ENCODE results near the gene PAGE3.

The PAGE3 gene

GRCh38 chrX:55264816-55265215 is at the start of gene PAGE3:
TSS of gene PAGE3 (minus strand) at chrX:55264916. CDS start at chrX:55263903, 1,013 bp downstream.
- Mint-ChIP-seq H3K4me1 (no peaks in the 10 kb centered on the region), H3K9me3 (no peaks in the 10 kb centered on the region), H3K27me3 (no peaks in the 10 kb centered on the region), H3K4me3 (no peak within 1 kb of the TSS), H3K27ac (no peak within 1 kb of the TSS)
- no peak for DNase-seq
- ATAC-seq = no peak

GRCh38 chrX:55312655-55313054 is 47.9 kb upstream of the PAGE3 start:
- H3K27ac Mint-ChIP-seq = no peak overlapping the region
- no peaks in the 10 kb centered on the region for H3K4me1 Mint-ChIP-seq
- DNase-seq (no peak), ATAC-seq (no peak)
- no peak overlapping the region for H3K4me3 Mint-ChIP-seq
- peaks cover 0 to 7% of the 10 kb centered on the region in 2 donors for H3K9me3 Mint-ChIP-seq
- H3K27me3 Mint-ChIP-seq = no peaks in the 10 kb centered on the region

GRCh38 chrX:55290963-55291362 is 26.2 kb upstream of the PAGE3 start:
- ATAC-seq (no peak), DNase-seq (no peak)
- no peak overlapping the region for H3K4me3 Mint-ChIP-seq
- H3K4me1 Mint-ChIP-seq = no peaks in the 10 kb centered on the region
- no peaks in the 10 kb centered on the region for H3K9me3 Mint-ChIP-seq
- H3K27ac Mint-ChIP-seq = no peak overlapping the region
- H3K27me3 Mint-ChIP-seq = no peaks in the 10 kb centered on the region

GRCh38 chrX:55279832-55280231 is 15.1 kb upstream of the PAGE3 start:
- Mint-ChIP-seq H3K27me3 (no peaks in the 10 kb centered on the region), H3K9me3 (no peaks in the 10 kb centered on the region), H3K4me1 (no peaks in the 10 kb centered on the region), H3K4me3 (no peak overlapping the region), H3K27ac (no peak overlapping the region)
- ATAC-seq (no peak), DNase-seq (no peak)

GRCh38 chrX:55260806-55261205 is 3.9 kb downstream of the PAGE3 start:
- no peak for ATAC-seq
- Mint-ChIP-seq H3K4me3 (no peak overlapping the region), H3K4me1 (no peaks in the 10 kb centered on the region), H3K27ac (no peak overlapping the region), H3K27me3 (no peaks in the 10 kb centered on the region), H3K9me3 (no peaks in the 10 kb centered on the region)
- no peak for DNase-seq

- no peak overlapping the region for H3K27ac Mint-ChIP-seq
- no peaks in the 10 kb centered on the region for H3K4me1 Mint-ChIP-seq
- H3K4me3 Mint-ChIP-seq = no peak overlapping the region
- no peak for ATAC-seq
- no peaks in the 10 kb centered on the region for H3K27me3 Mint-ChIP-seq
- no peak for DNase-seq
- no peaks in the 10 kb centered on the region for H3K9me3 Mint-ChIP-seq
Measured at GRCh38 chrX:55253528-55253927, 11.2 kb downstream of the PAGE3 start.

GRCh38 chrX:55240788-55241340 is 23.9 kb downstream of the PAGE3 start:
- peaks cover 7 to 14% of the 10 kb centered on the region in 2 donors for H3K9me3 Mint-ChIP-seq
- H3K4me3 Mint-ChIP-seq = no peak overlapping the region
- no peak overlapping the region for H3K27ac Mint-ChIP-seq

GRCh38 chrX:55220119-55220794 is 44.5 kb downstream of the PAGE3 start, which contains the start of gene PAGE5:
TSS of gene PAGE5 (plus strand) at chrX:55220346. CDS start at chrX:55221383, 1,037 bp downstream.
- no peak for ATAC-seq
- no peak for DNase-seq

More at GRCh38 chrX:55240788-55241340, 23.9 kb downstream of the PAGE3 start:
- ATAC-seq = no peak
- no peak for DNase-seq
- no peaks in the 10 kb centered on the region for H3K4me1 Mint-ChIP-seq
- no peaks in the 10 kb centered on the region for H3K27me3 Mint-ChIP-seq

GRCh38 chrX:55213381-55213780 is 51.3 kb downstream of the PAGE3 start:
- Mint-ChIP-seq H3K27ac (no peak overlapping the region), H3K4me3 (no peak overlapping the region)

More at GRCh38 chrX:55220119-55220794, 44.5 kb downstream of the PAGE3 start, which contains the start of gene PAGE5:
- H3K27ac Mint-ChIP-seq = no peak within 1 kb of the TSS
- H3K4me3 Mint-ChIP-seq = no peak within 1 kb of the TSS
- H3K9me3 Mint-ChIP-seq = no peaks in the 10 kb centered on the region
- H3K4me1 Mint-ChIP-seq = peaks cover 6% of the 10 kb centered on the region
- no peaks in the 10 kb centered on the region for H3K27me3 Mint-ChIP-seq

GRCh38 chrX:55210931-55211677 is 53.6 kb downstream of the PAGE3 start:
- Mint-ChIP-seq H3K4me3 (no peak overlapping the region), H3K4me1 (no peaks in the 10 kb centered on the region), H3K27me3 (no peaks in the 10 kb centered on the region), H3K9me3 (no peaks in the 10 kb centered on the region), H3K27ac (no peak overlapping the region)
- DNase-seq (no peak), ATAC-seq (no peak)

More at GRCh38 chrX:55213381-55213780, 51.3 kb downstream of the PAGE3 start:
- H3K4me1 Mint-ChIP-seq = no peaks in the 10 kb centered on the region
- no peaks in the 10 kb centered on the region for H3K9me3 Mint-ChIP-seq
- H3K27me3 Mint-ChIP-seq = no peaks in the 10 kb centered on the region
- ATAC-seq = no peak
- no peak for DNase-seq
